SU-DHL-6 (cell line): Measurements from ENCODE around the gene PARP16.

ENCODE experiments used
- CTCF ChIP-seq: fragments of 200-600 bp; sonication (generic); IDR thresholded peaks from one replicate; pipeline ENCODE4 v1.5.1; 2017; ENCODE audit warnings: antibody characterized with exemption, mild to moderate bottlenecking, low read length, moderate library complexity; ENCODE audit not compliant: insufficient read depth, poor library complexity, severe bottlenecking
- EZH2phosphoT487 ChIP-seq: fragments of 200-600 bp; sonication (generic), shearing (Covaris generic); conservative IDR thresholded peaks from 2 replicates; pipeline ENCODE4 v1.6.1; 2018; ENCODE audit warnings: mild to moderate bottlenecking, antibody characterized with exemption, low read length, moderate library complexity, mixed read lengths

GRCh38 chr15:65222891-65223290, 63.8 kb downstream of the PARP16 start:
- TF ChIP-seq CTCF (no peak), EZH2phosphoT487 (no peak)
